Measurements from ENCODE around the gene ELAPOR1. TPM values are rescaled to one million over a fixed set of nuclear protein-coding genes. Genes with fewer than 3 reads are reported as not detected.

Gene ELAPOR1
- total and polyA plus RNA-seq, 2 donors (not counting 3 experiments of a cell fraction or from before 2014, with no cell fraction given) = 1.0 to 1.1 TPM

- FAIRE-seq = no peak
Observed at GRCh38 chr1:109078317-109078716, 35.6 kb upstream of the ELAPOR1 start.

More at GRCh38 chr1:109078317-109078716, 35.6 kb upstream of the ELAPOR1 start:
- Histone ChIP-seq H3K4me2 (ENCODE audit: insufficient read depth, low read length) (no peak overlapping the region), H4K20me1 (replicated peaks; ENCODE audit: control insufficient read depth, extremely low read depth, insufficient read depth, low read length) (no peaks in the 10 kb centered on the region), H3K36me3 (ENCODE audit: control insufficient read depth in 2 of 2, extremely low read depth in 1 of 2, insufficient read depth in 2 of 2, low read length in 2 of 2) (peaks cover 0 to 2% of the 10 kb centered on the region in 2 experiments), H3K4me1 (ENCODE audit: control insufficient read depth, extremely low read depth, insufficient read depth, low read length) (peaks cover 21% of the 10 kb centered on the region), H3K4me3 (replicated peaks in 1 of 3; ENCODE audit: insufficient read depth in 1 of 3, low read depth in 1 of 3, low read length in 3 of 3) (no peak overlapping the region), H3K27me3 (ENCODE audit: control insufficient read depth in 2 of 2, insufficient read depth in 2 of 2, low read length in 2 of 2) (no peaks in the 10 kb centered on the region), H3K9ac (replicated peaks; ENCODE audit: extremely low read depth, insufficient read depth, low read length) (no peak overlapping the region), H3K9me1 (replicated peaks; ENCODE audit: control insufficient read depth, extremely low read depth, insufficient read depth, low read length) (no peaks in the 10 kb centered on the region), H2AFZ (ENCODE audit: low read depth, low read length) (no peak overlapping the region), H3K79me2 (ENCODE audit: control insufficient read depth, insufficient read depth, low read length) (peaks cover 19% of the 10 kb centered on the region), H3K9me3 (replicated peaks; ENCODE audit: control insufficient read depth, insufficient read depth, low read length) (no peaks in the 10 kb centered on the region), H3K27ac (ENCODE audit: insufficient read depth, low read depth, low read length) (no peak overlapping the region)
- CTCF ChIA-PET = interaction anchor here (0.9 to 1.5 kb wide), 2 partner anchors 11 to 22 kb away, joined by 3 to 4 read pairs; no protein-coding TSS in a partner anchor
- TF ChIP-seq POLR2A (IDR thresholded peaks at IDR 0.05; ENCODE audit: low read depth, low read length) = no peak
- no peak for TF ChIP-seq EZH2 (IDR thresholded peaks at IDR 0.05; ENCODE audit: borderline replicate concordance, low read depth, low read length, severe bottlenecking)
- no peak for TF ChIP-seq POLR2AphosphoS5 (IDR thresholded peaks at IDR 0.05; ENCODE audit: insufficient read depth, low read depth, low read length)
- TF ChIP-seq, protein P1, sequence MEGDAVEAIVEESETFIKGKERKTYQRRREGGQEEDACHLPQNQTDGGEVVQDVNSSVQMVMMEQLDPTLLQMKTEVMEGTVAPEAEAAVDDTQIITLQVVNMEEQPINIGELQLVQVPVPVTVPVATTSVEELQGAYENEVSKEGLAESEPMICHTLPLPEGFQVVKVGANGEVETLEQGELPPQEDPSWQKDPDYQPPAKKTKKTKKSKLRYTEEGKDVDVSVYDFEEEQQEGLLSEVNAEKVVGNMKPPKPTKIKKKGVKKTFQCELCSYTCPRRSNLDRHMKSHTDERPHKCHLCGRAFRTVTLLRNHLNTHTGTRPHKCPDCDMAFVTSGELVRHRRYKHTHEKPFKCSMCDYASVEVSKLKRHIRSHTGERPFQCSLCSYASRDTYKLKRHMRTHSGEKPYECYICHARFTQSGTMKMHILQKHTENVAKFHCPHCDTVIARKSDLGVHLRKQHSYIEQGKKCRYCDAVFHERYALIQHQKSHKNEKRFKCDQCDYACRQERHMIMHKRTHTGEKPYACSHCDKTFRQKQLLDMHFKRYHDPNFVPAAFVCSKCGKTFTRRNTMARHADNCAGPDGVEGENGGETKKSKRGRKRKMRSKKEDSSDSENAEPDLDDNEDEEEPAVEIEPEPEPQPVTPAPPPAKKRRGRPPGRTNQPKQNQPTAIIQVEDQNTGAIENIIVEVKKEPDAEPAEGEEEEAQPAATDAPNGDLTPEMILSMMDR (IDR thresholded peaks at IDR 0.05; ENCODE audit: extremely low read depth in 1 of 2, insufficient read depth in 1 of 2, low read depth in 1 of 2, low read length in 2 of 2) = no peak
- no peak for TF ChIP-seq GATA2 (IDR thresholded peaks at IDR 0.05; ENCODE audit: insufficient read depth, insufficient read length, low read depth, low read length)
- no peak for TF ChIP-seq MAX (IDR thresholded peaks at IDR 0.05; ENCODE audit: insufficient read depth, insufficient read length)
- no peak for TF ChIP-seq MYC (IDR thresholded peaks at IDR 0.05; ENCODE audit: low read depth, low read length)
- no peak for TF ChIP-seq FOS (IDR thresholded peaks at IDR 0.05; ENCODE audit: borderline replicate concordance, insufficient read depth, low read length)
- no peak for TF ChIP-seq JUN (IDR thresholded peaks at IDR 0.05; ENCODE audit: borderline replicate concordance, insufficient read depth, insufficient read length, low read depth)
- BruUV-seq (replicated peaks) = no TSS peak
- dilution Hi-C loops (cut with MboI; ENCODE audit: extremely low pct_ligation_motif_present, low sequenced_read_pairs) (no loop called here), intact Hi-C loops (cut with micrococcal nuclease) (no loop called here)
- POLR2A ChIA-PET = no interaction called here
- DNase-seq (ENCODE audit: low read depth, low spot score) = no peak
